Stimulated activated CD4-positive, alpha-beta T cell treated with anti-CD3 and anti-CD28 coated beads, TNF-alpha, amount 100 ng/mL, for 1 hour (primary cell): Measurements from ENCODE around the gene TNFSF12.

Experiments
- DNase-seq, 3 donors: peaks; one replicate each; pipeline ENCODE4 v3.0.0-alpha.2; 2020; ENCODE audit warnings: low read depth in 3 of 3, low spot score in 1 of 3

TNFSF12 gene

DNA sequence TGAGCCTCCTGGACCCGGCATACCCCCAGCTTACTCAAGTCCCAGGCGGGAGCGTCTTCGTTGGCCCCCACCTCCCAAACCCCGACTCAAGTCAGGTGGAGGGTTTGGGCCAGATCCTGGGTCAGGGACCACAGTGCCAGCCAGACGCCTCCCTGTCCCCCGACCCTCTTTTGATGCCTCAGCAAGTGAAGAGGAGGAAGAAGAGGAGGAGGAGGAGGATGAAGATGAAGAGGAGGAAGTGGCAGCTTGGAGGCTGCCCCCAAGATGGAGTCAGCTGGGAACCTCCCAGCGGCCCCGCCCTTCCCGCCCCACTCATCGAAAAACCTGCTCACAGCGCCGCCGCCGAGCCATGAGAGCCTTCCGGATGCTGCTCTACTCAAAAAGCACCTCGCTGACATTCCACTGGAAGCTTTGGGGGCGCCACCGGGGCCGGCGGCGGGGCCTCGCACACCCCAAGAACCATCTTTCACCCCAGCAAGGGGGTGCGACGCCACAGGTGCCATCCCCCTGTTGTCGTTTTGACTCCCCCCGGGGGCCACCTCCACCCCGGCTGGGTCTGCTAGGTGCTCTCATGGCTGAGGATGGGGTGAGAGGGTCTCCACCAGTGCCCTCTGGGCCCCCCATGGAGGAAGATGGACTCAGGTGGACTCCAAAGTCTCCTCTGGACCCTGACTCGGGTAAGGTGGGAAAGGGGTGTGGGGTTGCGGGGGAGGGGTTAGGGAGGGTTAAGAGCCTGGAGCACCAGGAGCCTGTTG is 14.4 kb downstream of the TNFSF12 start:
- DNase-seq: no peak

DNA sequence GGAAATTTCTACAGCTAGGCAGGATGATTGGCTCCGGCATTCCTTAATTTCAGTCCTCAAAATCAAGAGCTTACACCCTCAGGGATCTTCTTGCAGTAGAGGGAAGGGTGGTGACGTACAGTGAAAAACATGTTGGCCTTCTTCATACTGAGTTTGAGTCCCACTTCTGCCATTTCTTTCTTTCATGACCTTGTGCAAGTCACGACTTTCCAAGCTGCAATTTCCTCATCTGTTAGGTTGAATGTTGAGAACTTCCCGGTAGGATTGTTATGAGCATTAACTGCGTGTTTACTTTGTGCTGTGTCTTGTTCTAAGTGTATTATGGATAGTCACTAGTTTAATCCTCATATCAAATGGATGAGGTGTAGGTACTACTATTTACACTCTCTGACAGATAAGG is 20.7 kb downstream of the TNFSF12 start:
- DNase-seq: no peak

DNA sequence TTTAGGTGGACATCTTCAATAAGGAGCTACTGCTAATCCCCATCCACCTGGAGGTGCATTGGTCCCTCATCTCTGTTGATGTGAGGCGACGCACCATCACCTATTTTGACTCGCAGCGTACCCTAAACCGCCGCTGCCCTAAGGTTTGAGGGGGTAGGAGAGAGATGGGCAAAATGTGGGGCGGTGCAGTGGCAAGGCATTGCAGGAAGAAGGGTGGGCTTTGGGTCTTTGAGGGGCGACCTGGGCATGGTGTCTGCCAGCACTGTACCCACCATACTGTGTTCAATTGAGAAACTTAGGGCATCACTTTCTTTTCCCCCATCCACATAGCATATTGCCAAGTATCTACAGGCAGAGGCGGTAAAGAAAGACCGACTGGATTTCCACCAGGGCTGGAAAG is 21.5 kb downstream of the TNFSF12 start:
- no peak for DNase-seq

DNA sequence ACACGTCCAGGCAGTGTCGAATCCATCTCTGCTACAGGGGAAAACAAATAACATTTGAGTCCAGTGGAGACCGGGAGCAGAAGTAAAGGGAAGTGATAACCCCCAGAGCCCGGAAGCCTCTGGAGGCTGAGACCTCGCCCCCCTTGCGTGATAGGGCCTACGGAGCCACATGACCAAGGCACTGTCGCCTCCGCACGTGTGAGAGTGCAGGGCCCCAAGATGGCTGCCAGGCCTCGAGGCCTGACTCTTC is 23.4 kb downstream of the TNFSF12 start:
- DNase-seq: no peak

DNA sequence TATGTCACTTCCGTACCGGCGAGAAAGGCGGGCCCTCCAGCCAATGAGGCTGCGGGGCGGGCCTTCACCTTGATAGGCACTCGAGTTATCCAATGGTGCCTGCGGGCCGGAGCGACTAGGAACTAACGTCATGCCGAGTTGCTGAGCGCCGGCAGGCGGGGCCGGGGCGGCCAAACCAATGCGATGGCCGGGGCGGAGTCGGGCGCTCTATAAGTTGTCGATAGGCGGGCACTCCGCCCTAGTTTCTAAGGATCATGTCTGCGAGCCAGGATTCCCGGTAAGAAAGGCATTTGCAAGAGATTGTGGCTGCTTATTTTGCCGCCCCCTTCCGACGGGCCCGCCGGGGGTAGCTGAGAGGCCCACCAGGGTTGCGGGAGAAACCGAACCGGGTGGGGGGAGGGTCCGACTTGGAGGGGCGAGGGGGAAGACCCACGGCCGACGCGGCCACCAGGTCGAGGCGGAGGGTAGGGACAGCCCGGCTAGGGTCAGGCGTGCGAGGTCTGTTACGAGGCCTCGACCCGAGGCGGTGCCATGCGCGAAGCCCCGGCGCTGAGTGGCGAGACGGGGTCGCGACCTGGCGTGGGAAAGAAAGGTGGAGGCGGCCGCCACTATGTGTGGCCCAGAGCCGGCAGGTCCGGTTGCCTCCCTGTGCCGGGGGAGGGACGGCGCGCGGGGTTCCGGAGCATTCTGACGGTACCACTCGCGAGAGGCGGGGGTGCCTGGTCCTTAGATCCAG is 23.9 kb downstream of the TNFSF12 start:
- peak; percentile 99 to 100 (median 100) for DNase-seq

DNA sequence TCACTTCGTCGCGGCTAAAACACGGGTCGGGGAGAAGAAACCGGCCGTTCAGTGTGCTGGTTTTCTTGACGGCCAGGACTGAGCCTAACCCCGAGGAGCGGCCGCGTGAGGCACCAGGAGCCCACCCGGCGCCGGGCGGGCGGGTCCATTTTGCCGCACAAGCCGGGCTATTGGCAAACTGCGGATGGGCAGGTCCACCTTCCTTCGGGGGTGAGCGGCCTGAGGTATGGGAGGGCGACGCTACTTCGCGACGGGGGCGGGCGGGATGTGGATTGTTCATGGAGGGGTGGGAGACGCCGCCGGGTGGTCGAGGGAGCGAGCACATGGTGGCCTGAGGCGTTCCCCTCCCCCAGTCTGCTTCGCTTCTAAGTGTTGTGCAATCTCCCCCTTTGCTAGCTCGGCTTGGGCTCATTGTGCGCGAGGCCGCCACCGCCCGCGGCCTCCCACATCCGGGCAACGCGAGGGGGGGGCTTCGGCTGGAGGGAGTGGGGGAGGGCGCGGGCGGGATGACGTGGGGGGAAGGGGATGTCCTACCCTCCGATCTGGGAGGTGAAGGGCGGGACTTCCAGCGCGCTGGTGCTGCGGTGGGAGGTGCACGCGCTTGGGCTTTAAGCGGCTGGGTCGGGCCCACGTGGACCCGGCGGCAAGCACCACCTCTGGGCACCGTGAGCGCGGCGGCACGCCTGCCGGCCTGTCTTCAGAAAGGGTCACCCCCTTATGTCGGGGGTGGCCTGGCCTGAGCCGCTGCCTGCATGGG is 24.6 kb downstream of the TNFSF12 start:
- DNase-seq: peak; percentile 76 to 84 (median 83)

DNA sequence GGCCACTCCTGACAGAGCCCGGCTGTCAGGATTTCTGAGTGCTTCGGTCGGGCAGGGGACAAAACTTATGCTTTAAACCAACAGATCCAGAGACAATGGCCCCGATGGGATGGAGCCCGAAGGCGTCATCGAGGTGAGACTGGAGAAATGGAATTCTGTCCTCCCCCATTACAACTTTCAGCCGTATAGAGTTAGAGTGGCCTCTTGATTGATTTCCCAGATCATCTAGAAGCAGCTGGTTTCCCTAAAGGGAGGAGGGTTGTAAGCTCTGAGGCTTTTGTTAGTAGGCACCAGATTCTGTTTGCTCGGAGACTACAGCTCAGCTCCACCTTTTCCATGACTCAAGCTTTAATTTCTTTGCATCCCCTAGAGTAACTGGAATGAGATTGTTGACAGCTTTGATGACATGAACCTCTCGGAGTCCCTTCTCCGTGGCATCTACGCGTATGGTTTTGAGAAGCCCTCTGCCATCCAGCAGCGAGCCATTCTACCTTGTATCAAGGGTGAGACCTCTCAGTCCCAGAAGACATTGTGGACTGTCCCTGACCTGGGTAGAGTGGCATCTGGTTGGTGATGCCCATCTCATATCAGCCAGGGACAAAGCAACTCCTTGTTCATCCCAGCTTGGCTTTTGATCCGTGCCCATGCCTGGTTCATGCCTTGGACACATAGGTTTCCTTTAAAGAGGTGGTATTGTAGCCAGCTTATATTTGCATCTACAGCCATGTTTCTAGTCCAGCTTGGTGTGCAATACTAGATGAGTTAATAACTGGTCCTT is 25.5 kb downstream of the TNFSF12 start:
- DNase-seq: no peak

DNA sequence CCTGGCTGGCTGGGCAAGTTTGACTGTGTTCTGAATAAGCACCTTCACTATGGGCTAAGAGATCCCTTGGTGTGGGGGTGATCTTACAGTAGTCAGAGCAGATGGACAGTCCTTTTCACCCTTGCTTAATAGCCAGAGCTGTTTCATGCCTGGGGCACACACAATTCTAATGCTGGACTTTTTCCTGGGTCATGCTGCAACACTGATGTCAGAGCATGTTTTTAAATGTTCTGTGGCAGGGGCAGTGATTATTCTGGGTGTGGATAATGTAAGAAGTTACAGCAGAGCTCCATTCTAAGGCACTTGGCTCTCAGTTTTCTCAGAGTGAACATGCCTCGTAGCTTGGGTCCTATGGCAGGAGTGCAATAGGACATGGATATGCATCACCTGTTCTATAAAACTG is 26.6 kb downstream of the TNFSF12 start:
- DNase-seq: no peak

DNA sequence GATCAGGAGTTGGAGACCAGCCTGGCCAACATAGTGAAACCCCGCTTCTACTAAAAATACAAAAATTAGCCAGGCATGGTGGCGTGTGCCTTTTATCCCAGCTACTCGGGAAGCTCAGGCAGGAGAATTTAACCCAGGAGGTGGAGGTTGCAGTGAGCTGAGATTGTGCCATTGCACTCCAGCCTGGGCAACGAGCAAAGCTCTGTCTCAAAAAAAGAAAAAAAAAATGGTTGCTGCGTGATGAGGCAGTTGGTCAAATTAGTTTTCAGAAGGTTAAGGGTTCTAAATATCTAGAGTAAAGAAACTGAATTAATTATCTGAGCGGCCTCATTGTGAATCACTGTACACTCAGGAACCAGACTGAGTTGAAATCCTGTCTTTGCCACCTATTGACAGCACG is 27.1 kb downstream of the TNFSF12 start:
- DNase-seq: no peak

DNA sequence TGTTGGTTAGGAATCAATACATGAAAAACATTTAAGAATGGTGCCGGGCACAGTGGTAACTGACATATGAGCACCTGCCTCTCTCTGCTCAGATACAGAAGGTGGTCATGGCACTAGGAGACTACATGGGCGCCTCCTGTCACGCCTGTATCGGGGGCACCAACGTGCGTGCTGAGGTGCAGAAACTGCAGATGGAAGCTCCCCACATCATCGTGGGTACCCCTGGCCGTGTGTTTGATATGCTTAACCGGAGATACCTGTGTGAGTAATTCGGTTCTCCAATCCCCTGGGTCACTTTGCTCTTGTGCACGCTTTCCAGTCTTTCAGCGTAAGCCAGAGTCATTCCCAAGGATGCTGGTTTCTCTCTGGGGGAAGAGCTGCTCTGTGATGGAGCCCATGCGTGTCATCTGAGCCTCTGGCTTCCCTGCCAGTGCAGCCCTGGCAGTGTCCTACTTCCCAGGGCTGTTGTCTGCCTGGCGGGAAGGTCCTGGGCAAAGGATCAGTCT is 27.6 kb downstream of the TNFSF12 start:
- no peak for DNase-seq

DNA sequence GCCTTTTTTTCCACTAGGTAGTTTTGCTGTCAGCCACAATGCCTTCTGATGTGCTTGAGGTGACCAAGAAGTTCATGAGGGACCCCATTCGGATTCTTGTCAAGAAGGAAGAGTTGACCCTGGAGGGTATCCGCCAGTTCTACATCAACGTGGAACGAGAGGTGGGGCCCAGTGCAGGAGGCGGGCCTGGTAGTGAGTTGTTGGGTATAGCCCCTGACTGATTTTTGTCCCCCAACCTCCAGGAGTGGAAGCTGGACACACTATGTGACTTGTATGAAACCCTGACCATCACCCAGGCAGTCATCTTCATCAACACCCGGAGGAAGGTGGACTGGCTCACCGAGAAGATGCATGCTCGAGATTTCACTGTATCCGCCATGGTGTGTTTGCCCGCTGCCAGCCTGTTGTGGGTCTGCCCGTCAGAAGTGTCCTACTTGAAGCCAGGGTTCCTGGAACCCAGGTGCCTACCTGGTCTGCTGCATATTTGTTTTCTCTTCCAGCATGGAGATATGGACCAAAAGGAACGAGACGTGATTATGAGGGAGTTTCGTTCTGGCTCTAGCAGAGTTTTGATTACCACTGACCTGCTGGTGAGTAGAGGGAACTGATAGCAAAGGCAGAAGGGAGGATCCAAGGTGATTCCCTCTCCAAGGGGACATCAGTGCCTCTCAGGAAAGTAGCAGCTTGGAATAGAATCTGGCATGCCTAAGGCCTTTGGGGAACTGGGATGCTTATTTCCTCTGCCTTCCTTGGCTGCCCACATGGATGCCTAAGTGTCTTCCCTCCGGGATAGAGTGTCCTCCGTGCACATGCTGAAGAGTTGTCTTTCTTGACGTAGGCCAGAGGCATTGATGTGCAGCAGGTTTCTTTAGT is 28.7 kb downstream of the TNFSF12 start:
- DNase-seq: no peak

DNA sequence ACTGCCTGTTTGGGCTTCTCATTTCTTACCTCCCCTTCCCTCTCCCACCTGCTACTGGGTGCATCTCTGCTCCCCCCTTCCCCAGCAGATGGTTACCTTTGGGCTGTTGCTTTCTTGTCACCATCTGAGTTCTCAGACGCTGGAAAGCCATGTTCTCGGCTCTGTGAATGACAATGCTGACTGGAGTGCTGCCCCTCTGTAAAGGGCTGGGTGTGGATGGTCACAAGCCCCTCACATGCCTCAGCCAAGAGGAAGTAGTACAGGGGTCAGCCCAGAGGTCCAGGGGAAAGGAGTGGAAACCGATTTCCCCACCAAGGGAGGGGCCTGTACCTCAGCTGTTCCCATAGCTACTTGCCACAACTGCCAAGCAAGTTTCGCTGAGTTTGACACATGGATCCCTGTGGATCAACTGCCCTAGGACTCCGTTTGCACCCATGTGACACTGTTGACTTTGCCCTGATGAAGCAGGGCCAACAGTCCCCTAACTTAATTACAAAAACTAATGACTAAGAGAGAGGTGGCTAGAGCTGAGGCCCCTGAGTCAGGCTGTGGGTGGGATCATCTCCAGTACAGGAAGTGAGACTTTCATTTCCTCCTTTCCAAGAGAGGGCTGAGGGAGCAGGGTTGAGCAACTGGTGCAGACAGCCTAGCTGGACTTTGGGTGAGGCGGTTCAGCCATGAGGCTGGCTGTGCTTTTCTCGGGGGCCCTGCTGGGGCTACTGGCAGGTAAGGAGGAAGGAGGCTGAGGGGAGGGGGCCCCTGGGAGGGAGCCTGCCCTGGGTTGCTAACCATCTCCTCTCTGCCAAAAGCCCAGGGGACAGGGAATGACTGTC is 30.4 kb downstream of the TNFSF12 start, which contains the start of gene CD68:
TSS of gene CD68 (plus strand) at position 638 of the 833 bp plus-strand sequence. CDS start at position 678, 40 bp downstream.
- peak in 2 of 3 donors; percentile 36 to 58 for DNase-seq

DNA sequence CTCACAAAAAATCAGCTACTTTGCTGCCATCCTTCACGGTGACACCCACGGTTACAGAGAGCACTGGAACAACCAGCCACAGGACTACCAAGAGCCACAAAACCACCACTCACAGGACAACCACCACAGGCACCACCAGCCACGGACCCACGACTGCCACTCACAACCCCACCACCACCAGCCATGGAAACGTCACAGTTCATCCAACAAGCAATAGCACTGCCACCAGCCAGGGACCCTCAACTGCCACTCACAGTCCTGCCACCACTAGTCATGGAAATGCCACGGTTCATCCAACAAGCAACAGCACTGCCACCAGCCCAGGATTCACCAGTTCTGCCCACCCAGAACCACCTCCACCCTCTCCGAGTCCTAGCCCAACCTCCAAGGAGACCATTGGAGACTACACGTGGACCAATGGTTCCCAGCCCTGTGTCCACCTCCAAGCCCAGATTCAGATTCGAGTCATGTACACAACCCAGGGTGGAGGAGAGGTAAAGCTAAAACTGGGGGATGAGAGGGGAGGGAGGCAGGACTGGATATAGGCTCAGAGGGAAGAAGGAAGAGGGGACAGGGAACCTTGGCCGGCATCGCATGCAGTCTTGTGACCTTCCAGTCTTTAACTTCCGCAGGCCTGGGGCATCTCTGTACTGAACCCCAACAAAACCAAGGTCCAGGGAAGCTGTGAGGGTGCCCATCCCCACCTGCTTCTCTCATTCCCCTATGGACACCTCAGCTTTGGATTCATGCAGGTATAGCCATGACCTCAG is 31.2 kb downstream of the TNFSF12 start:
- DNase-seq: no peak

DNA sequence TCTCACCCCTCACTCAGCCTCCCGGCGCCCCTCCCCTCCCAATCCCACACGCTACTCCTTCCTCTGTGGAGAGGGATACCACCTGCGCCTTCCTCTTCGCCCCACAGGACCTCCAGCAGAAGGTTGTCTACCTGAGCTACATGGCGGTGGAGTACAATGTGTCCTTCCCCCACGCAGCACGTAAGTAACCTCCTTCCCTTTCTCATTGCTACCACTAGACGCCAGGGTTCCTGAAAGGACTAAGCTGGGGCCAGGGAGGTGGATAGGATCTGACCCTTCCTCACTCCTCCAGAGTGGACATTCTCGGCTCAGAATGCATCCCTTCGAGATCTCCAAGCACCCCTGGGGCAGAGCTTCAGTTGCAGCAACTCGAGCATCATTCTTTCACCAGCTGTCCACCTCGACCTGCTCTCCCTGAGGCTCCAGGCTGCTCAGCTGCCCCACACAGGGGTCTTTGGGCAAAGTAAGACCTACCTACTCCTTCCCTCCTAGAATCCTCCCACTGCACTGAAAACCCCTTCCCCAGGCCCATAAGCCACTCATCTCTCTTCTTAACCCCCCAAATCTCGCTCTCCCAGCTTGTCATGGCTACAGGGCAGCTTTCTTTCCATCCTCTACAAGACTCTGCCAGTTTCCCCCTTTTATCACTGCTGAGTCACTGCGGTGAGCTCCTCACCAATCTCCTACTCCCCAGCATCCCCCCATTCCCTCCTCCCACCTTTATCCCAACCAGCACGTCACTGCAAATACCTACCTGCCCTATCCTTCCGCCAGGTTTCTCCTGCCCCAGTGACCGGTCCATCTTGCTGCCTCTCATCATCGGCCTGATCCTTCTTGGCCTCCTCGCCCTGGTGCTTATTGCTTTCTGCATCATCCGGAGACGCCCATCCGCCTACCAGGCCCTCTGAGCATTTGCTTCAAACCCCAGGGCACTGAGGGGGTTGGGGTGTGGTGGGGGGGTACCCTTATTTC is 32.0 kb downstream of the TNFSF12 start:
- no peak for DNase-seq

DNA sequence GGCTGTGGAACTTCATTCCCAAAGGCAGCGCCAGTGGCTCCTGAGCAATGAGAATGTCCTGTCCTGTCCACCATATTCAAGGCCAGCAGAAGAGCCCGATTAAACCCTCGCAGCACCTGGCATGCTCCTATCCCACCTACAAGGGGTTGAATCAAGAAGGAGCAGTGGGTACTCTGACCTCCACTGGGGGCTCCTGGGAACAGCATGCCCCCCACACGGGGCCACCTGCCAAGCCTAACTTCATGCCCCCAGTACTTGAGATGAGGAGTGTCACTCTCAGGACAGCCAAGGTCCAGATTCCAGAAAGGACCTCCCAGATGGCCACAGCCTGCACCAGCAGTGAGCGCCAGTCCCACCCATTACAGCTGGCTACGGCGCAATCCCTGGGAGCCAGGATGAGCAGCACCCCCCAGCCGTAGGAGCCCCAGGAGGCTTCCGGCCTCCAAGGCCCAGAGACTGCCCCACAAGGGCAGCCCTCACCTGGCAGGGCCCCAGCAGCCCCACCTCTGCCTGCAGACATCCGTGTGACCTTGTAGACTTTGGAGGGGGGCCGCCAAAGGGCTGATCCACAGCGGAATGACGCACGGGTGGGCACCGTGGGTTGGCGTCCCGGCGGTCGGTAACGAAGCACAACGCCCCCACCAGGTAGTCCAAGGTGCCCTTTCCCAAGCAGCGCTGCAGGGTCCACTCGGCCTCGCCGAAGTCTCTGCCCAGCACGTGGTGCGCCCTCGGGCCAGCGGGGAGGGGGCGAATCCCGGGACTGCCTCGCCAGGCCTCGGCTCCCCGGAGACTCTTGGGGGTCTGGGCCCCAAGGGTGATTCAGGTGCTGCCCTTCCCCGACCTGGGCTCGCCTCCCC is 33.8 kb downstream of the TNFSF12 start:
- DNase-seq: no peak
